HEK293 (cell line): ENCODE data around the gene ENOX2.
A peak's percentile ranks its signal among the peaks of the same experiment; 100 is the strongest.

Source experiments
- HOXC10 ChIP-seq: sonication (generic); formaldehyde crosslinking; IDR thresholded peaks from 2 replicates; pipeline ENCODE4 v1.8.1; 2023; ENCODE audit warnings: mild to moderate bottlenecking, missing genetic modification reagents
- PRDM4 ChIP-seq: fragments of 450-650 bp; formaldehyde crosslinking; IDR thresholded peaks from 2 replicates; pipeline ENCODE4 v1.5.1; 2017; ENCODE audit warnings: missing biosample characterization, missing genetic modification characterization
- REPIN1 ChIP-seq: fragments of 450-650 bp; formaldehyde crosslinking; IDR thresholded peaks from 2 replicates; pipeline ENCODE4 v1.5.1; 2017; ENCODE audit warnings: missing biosample characterization, missing genetic modification characterization, low read depth
- SETDB1 ChIP-seq: IDR thresholded peaks from one replicate; pipeline ENCODE4 v1.6.1; 2017; ENCODE audit warnings: mild to moderate bottlenecking, low read length, moderate library complexity, mixed read lengths; ENCODE audit not compliant: insufficient read length
- ZBTB21 ChIP-seq: fragments of 450-650 bp; formaldehyde crosslinking; IDR thresholded peaks from 2 replicates; pipeline ENCODE4 v1.5.1; 2017; ENCODE audit warnings: missing biosample characterization, missing genetic modification characterization
- ZFP3 ChIP-seq: fragments of 450-650 bp; formaldehyde crosslinking; IDR thresholded peaks from 2 replicates; pipeline ENCODE4 v1.5.1; 2016; ENCODE audit warnings: low read depth, missing biosample characterization, missing genetic modification characterization
- ZFP37 ChIP-seq: fragments of 450-650 bp; formaldehyde crosslinking; IDR thresholded peaks from 2 replicates; pipeline ENCODE4 v1.5.1; 2016; ENCODE audit warnings: missing biosample characterization, missing genetic modification characterization
- ZFP41 ChIP-seq: fragments of 450-650 bp; formaldehyde crosslinking; IDR thresholded peaks from 2 replicates; pipeline ENCODE4 v1.5.1; 2016; ENCODE audit warnings: missing biosample characterization, missing genetic modification characterization, borderline replicate concordance
- ZNF121 ChIP-seq: fragments of 450-650 bp; formaldehyde crosslinking; IDR thresholded peaks from 2 replicates; pipeline ENCODE4 v1.5.1; 2016; ENCODE audit warnings: missing biosample characterization, missing genetic modification characterization
- ZNF211 ChIP-seq: fragments of 450-650 bp; formaldehyde crosslinking; IDR thresholded peaks from 2 replicates; pipeline ENCODE4 v1.5.1; 2016; ENCODE audit warnings: low read depth, missing biosample characterization, missing genetic modification characterization
- ZNF223 ChIP-seq: fragments of 450-650 bp; formaldehyde crosslinking; IDR thresholded peaks from 2 replicates; pipeline ENCODE4 v1.5.1; 2016; ENCODE audit warnings: missing biosample characterization, missing genetic modification characterization
- ZNF239 ChIP-seq: fragments of 450-650 bp; formaldehyde crosslinking; IDR thresholded peaks from 2 replicates; pipeline ENCODE4 v1.5.1; 2016; ENCODE audit warnings: missing biosample characterization, missing genetic modification characterization
- ZNF274 ChIP-seq, 2 experiments: fragments of 200-500 bp in 1 of 2; fragments of 450-650 bp in 1 of 2; sonication (Bioruptor generic) in 1 of 2; formaldehyde crosslinking in 1 of 2; IDR thresholded peaks; 2 replicates each; pipeline versions ENCODE4 v1.5.1 to v1.6.1; 2014 to 2016; ENCODE audit warnings: borderline replicate concordance in 1 of 2, inconsistent platforms in 1 of 2, low read length in 1 of 2, missing biosample characterization in 1 of 2, missing genetic modification characterization in 1 of 2
- ZNF311 ChIP-seq: fragments of 450-650 bp; formaldehyde crosslinking; IDR thresholded peaks from 2 replicates; pipeline ENCODE4 v1.5.1; 2017; ENCODE audit warnings: missing biosample characterization, missing genetic modification characterization, borderline replicate concordance
- ZNF404 ChIP-seq: fragments of 450-650 bp; formaldehyde crosslinking; IDR thresholded peaks from 2 replicates; pipeline ENCODE4 v1.5.1; 2017; ENCODE audit warnings: missing biosample characterization, missing genetic modification characterization
- ZNF423 ChIP-seq: fragments of 450-650 bp; formaldehyde crosslinking; IDR thresholded peaks from 2 replicates; pipeline ENCODE4 v1.5.1; 2016; ENCODE audit warnings: missing biosample characterization, missing genetic modification characterization
- ZNF433 ChIP-seq: fragments of 450-650 bp; formaldehyde crosslinking; IDR thresholded peaks from 2 replicates; pipeline ENCODE4 v1.5.1; 2016; ENCODE audit warnings: missing biosample characterization, missing genetic modification characterization, low read depth
- ZNF501 ChIP-seq: fragments of 450-650 bp; formaldehyde crosslinking; IDR thresholded peaks from 2 replicates; pipeline ENCODE4 v1.5.1; 2016; ENCODE audit warnings: missing biosample characterization, missing genetic modification characterization
- ZNF626 ChIP-seq: fragments of 450-650 bp; sonication (Bioruptor Pico); formaldehyde crosslinking; IDR thresholded peaks from 2 replicates; pipeline ENCODE4 v1.5.1; 2018; ENCODE audit warnings: missing biosample characterization, missing genetic modification characterization, inconsistent platforms
- ZNF677 ChIP-seq: fragments of 450-650 bp; IDR thresholded peaks from 2 replicates; pipeline ENCODE4 v1.5.0; 2018; ENCODE audit warnings: missing biosample characterization, mild to moderate bottlenecking, missing genetic modification characterization, moderate library complexity
- ZNF701 ChIP-seq: fragments of 450-650 bp; formaldehyde crosslinking; IDR thresholded peaks from 2 replicates; pipeline ENCODE4 v1.5.1; 2016; ENCODE audit warnings: missing biosample characterization, missing genetic modification characterization
- ZNF830 ChIP-seq: fragments of 450-650 bp; IDR thresholded peaks from 2 replicates; pipeline ENCODE4 v1.5.0; 2018; ENCODE audit warnings: missing biosample characterization, missing genetic modification characterization, low read depth, mild to moderate bottlenecking, moderate library complexity
- ZSCAN23 ChIP-seq: fragments of 450-650 bp; formaldehyde crosslinking; IDR thresholded peaks from 2 replicates; pipeline ENCODE4 v1.5.1; 2016; ENCODE audit warnings: missing biosample characterization, missing genetic modification characterization
- TF ChIP-seq, protein P1 (sequence below): fragments of 450-650 bp; formaldehyde crosslinking; IDR thresholded peaks from 2 replicates; pipeline ENCODE4 v1.5.1; 2016; ENCODE audit warnings: missing biosample characterization, missing genetic modification characterization
- TF ChIP-seq, protein P2 (sequence below): fragments of 450-650 bp; formaldehyde crosslinking; IDR thresholded peaks from 2 replicates; pipeline ENCODE4 v1.5.1; 2016; ENCODE audit warnings: missing biosample characterization, missing genetic modification characterization
- TF ChIP-seq, protein P3 (sequence below): fragments of 450-650 bp; formaldehyde crosslinking; IDR thresholded peaks from 2 replicates; pipeline ENCODE4 v1.5.1; 2016; ENCODE audit warnings: missing biosample characterization, missing genetic modification characterization
- TF ChIP-seq, protein P4 (sequence below): fragments of 450-650 bp; formaldehyde crosslinking; IDR thresholded peaks from 2 replicates; pipeline ENCODE4 v1.5.1; 2016; ENCODE audit warnings: missing biosample characterization, missing genetic modification characterization
- TF ChIP-seq, protein P5 (sequence below): fragments of 450-650 bp; formaldehyde crosslinking; conservative IDR thresholded peaks from 2 replicates; pipeline ENCODE4 v1.5.1; 2016; ENCODE audit warnings: low read depth, missing biosample characterization, missing genetic modification characterization

The ENOX2 gene

GRCh38 chrX:130840345-130840744 lies 62.7 kb downstream of the ENOX2 start (continued):
- TF ChIP-seq ZNF311 (no peak), ZNF830 (tag by site-specific recombination) (no peak), ZNF211 (tag by site-specific recombination) (no peak), ZNF404 (tag by site-specific recombination) (no peak), HOXC10 (CRISPR knock-in tag) (no peak), ZNF423 (tag by site-specific recombination) (no peak), ZNF121 (tag by site-specific recombination) (0 out of 2 replicates have a peak, but pooled peaks have one; percentile 48), REPIN1 (tag by site-specific recombination) (no peak), ZNF223 (no peak), ZFP3 (0 out of 2 replicates have a peak, but pooled peaks have one; percentile 28), SETDB1 (no peak), ZBTB21 (tag by site-specific recombination) (peak; percentile 37; the same call in 1 of the 2 replicates), ZNF677 (tag by site-specific recombination) (no peak), ZNF274 (IDR thresholded peaks at IDR 0.05; ENCODE audit: low read length) (no peak), ZNF274 (tag by site-specific recombination; IDR thresholded peaks at IDR 0.05; ENCODE audit: borderline replicate concordance) (no peak), ZNF501 (tag by site-specific recombination) (0 out of 2 replicates have a peak, but pooled peaks have one; percentile 46), ZNF626 (tag by site-specific recombination) (no peak), ZFP41 (no peak), ZNF701 (tag by site-specific recombination) (no peak), PRDM4 (tag by site-specific recombination) (no peak), ZFP37 (tag by site-specific recombination) (0 out of 2 replicates have a peak, but pooled peaks have one; percentile 46), ZNF433 (tag by site-specific recombination) (peak; percentile 76), ZNF239 (tag by site-specific recombination) (no peak), ZSCAN23 (tag by site-specific recombination) (no peak)
- TF ChIP-seq, protein P1, sequence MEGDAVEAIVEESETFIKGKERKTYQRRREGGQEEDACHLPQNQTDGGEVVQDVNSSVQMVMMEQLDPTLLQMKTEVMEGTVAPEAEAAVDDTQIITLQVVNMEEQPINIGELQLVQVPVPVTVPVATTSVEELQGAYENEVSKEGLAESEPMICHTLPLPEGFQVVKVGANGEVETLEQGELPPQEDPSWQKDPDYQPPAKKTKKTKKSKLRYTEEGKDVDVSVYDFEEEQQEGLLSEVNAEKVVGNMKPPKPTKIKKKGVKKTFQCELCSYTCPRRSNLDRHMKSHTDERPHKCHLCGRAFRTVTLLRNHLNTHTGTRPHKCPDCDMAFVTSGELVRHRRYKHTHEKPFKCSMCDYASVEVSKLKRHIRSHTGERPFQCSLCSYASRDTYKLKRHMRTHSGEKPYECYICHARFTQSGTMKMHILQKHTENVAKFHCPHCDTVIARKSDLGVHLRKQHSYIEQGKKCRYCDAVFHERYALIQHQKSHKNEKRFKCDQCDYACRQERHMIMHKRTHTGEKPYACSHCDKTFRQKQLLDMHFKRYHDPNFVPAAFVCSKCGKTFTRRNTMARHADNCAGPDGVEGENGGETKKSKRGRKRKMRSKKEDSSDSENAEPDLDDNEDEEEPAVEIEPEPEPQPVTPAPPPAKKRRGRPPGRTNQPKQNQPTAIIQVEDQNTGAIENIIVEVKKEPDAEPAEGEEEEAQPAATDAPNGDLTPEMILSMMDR (tag by site-specific recombination): no peak
- TF ChIP-seq, protein P2, sequence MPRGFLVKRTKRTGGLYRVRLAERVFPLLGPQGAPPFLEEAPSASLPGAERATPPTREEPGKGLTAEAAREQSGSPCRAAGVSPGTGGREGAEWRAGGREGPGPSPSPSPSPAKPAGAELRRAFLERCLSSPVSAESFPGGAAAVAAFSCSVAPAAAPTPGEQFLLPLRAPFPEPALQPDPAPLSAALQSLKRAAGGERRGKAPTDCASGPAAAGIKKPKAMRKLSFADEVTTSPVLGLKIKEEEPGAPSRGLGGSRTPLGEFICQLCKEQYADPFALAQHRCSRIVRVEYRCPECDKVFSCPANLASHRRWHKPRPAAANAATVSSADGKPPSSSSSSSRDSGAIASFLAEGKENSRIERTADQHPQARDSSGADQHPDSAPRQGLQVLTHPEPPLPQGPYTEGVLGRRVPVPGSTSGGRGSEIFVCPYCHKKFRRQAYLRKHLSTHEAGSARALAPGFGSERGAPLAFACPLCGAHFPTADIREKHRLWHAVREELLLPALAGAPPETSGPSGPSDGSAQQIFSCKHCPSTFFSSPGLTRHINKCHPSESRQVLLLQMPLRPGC (tag by site-specific recombination): no peak
- TF ChIP-seq, protein P3, sequence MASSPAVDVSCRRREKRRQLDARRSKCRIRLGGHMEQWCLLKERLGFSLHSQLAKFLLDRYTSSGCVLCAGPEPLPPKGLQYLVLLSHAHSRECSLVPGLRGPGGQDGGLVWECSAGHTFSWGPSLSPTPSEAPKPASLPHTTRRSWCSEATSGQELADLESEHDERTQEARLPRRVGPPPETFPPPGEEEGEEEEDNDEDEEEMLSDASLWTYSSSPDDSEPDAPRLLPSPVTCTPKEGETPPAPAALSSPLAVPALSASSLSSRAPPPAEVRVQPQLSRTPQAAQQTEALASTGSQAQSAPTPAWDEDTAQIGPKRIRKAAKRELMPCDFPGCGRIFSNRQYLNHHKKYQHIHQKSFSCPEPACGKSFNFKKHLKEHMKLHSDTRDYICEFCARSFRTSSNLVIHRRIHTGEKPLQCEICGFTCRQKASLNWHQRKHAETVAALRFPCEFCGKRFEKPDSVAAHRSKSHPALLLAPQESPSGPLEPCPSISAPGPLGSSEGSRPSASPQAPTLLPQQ (tag by site-specific recombination): no peak
- TF ChIP-seq, protein P4, sequence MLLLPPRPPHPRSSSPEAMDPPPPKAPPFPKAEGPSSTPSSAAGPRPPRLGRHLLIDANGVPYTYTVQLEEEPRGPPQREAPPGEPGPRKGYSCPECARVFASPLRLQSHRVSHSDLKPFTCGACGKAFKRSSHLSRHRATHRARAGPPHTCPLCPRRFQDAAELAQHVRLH (tag by site-specific recombination): 0 out of 2 replicates have a peak, but pooled peaks have one; percentile 52
- TF ChIP-seq, protein P5, sequence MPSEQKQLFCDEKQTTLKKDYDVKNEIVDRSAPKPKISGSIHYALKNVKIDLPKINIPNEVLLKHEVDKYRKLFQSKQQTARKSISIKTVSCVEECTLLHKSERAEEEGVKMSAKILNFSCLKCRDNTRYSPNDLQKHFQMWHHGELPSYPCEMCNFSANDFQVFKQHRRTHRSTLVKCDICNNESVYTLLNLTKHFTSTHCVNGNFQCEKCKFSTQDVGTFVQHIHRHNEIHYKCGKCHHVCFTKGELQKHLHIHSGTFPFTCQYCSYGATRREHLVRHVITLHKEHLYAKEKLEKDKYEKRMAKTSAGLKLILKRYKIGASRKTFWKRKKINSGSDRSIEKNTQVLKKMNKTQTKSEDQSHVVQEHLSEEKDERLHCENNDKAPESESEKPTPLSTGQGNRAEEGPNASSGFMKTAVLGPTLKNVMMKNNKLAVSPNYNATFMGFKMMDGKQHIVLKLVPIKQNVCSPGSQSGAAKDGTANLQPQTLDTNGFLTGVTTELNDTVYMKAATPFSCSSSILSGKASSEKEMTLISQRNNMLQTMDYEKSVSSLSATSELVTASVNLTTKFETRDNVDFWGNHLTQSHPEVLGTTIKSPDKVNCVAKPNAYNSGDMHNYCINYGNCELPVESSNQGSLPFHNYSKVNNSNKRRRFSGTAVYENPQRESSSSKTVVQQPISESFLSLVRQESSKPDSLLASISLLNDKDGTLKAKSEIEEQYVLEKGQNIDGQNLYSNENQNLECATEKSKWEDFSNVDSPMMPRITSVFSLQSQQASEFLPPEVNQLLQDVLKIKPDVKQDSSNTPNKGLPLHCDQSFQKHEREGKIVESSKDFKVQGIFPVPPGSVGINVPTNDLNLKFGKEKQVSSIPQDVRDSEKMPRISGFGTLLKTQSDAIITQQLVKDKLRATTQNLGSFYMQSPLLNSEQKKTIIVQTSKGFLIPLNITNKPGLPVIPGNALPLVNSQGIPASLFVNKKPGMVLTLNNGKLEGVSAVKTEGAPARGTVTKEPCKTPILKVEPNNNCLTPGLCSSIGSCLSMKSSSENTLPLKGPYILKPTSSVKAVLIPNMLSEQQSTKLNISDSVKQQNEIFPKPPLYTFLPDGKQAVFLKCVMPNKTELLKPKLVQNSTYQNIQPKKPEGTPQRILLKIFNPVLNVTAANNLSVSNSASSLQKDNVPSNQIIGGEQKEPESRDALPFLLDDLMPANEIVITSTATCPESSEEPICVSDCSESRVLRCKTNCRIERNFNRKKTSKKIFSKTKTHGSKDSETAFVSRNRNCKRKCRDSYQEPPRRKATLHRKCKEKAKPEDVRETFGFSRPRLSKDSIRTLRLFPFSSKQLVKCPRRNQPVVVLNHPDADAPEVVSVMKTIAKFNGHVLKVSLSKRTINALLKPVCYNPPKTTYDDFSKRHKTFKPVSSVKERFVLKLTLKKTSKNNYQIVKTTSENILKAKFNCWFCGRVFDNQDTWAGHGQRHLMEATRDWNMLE (tag by site-specific recombination): peak; percentile 89
